K562 (cell line): ENCODE results near the gene LRP10. TPM values are rescaled to one million over a fixed set of nuclear protein-coding genes. Genes with fewer than 3 reads are reported as not detected.
A peak's percentile ranks its signal among the peaks of the same experiment; 100 is the strongest.

Experiments
- CHD4 ChIP-seq: fragments of 200-600 bp; sonication (generic); IDR thresholded peaks from 3 replicates; pipeline ENCODE4 v1.6.1; 2012; ENCODE audit warnings: low read depth, mild to moderate bottlenecking, mixed read lengths, low read length, inconsistent platforms; ENCODE audit not compliant: insufficient read depth, insufficient replicate concordance, poor library complexity, severe bottlenecking
- CSDE1 ChIP-seq, 2 experiments: fragments of 450-650 bp; IDR thresholded peaks; 2 replicates each; pipeline ENCODE4 v1.6.1; 2016; ENCODE audit warnings: mild to moderate bottlenecking in 1 of 2
- E2F3 ChIP-seq: fragments of 250-450 bp; sonication (Bioruptor Pico); IDR thresholded peaks from 2 replicates; pipeline ENCODE4 v1.4.0; 2020; ENCODE audit warnings: mild to moderate bottlenecking
- FIP1L1 ChIP-seq: fragments of 200-400 bp; formaldehyde crosslinking; IDR thresholded peaks from 2 replicates; pipeline ENCODE4 v1.6.1; 2018; ENCODE audit warnings: mild to moderate bottlenecking, low read depth, low read length; ENCODE audit not compliant: poor library complexity, severe bottlenecking
- FUS ChIP-seq: fragments of 200-400 bp; formaldehyde crosslinking; optimal IDR thresholded peaks from 2 replicates; pipeline ENCODE3; 2017; ENCODE audit warnings: low read depth, low read length
- HDAC8 ChIP-seq: fragments of 450-650 bp; IDR thresholded peaks from 2 replicates; pipeline ENCODE4 v1.6.1; 2016; ENCODE audit warnings: mild to moderate bottlenecking, missing genetic modification characterization, moderate library complexity, missing compliant biosample characterization
- NELFE ChIP-seq: IDR thresholded peaks from 2 replicates; pipeline ENCODE4 v1.6.1; 2011; ENCODE audit warnings: mild to moderate bottlenecking; ENCODE audit not compliant: insufficient read depth, insufficient read length
- PHF8 ChIP-seq: fragments of 200-600 bp; sonication (generic); IDR thresholded peaks from 2 replicates; pipeline ENCODE4 v1.6.1; 2012; ENCODE audit warnings: mixed run types, mild to moderate bottlenecking, inconsistent platforms, low read length, moderate library complexity, borderline replicate concordance
- RBFOX2 ChIP-seq: fragments of 200-400 bp; formaldehyde crosslinking; IDR thresholded peaks from 2 replicates; pipeline ENCODE4 v1.6.1; 2017; ENCODE audit warnings: low read depth, mild to moderate bottlenecking, low read length, moderate library complexity
- SIRT6 ChIP-seq: IDR thresholded peaks from one replicate; pipeline ENCODE4 v1.6.1; 2012; ENCODE audit warnings: low read depth, mild to moderate bottlenecking, control low read depth, inconsistent platforms, low read length, moderate library complexity
- SMARCE1 ChIP-seq: fragments of 450-650 bp; IDR thresholded peaks from 2 replicates; pipeline ENCODE4 v1.7.1; 2016; ENCODE audit warnings: mild to moderate bottlenecking
- STAG1 ChIP-seq: sonication (generic); formaldehyde crosslinking; IDR thresholded peaks from 2 replicates; pipeline ENCODE4 v1.5.0; 2020; ENCODE audit warnings: missing genetic modification reagents, borderline replicate concordance
- ZBTB1 ChIP-seq: sonication (generic); formaldehyde crosslinking; IDR thresholded peaks from 2 replicates; pipeline ENCODE4 v1.8.1; 2023; ENCODE audit warnings: missing genetic modification reagents, low read depth, mild to moderate bottlenecking, borderline replicate concordance
- ZNF551 ChIP-seq: fragments of 250-450 bp; sonication (Bioruptor Pico); IDR thresholded peaks from 2 replicates; pipeline ENCODE4 v1.5.0; 2021; ENCODE audit warnings: mild to moderate bottlenecking, moderate library complexity
- ZNF561 ChIP-seq: fragments of 450-650 bp; formaldehyde crosslinking; conservative IDR thresholded peaks from 2 replicates; pipeline ENCODE4 v1.4.0; 2020; ENCODE audit warnings: mild to moderate bottlenecking, moderate library complexity
- ZNF586 ChIP-seq: fragments of 450-650 bp; formaldehyde crosslinking; conservative IDR thresholded peaks from 2 replicates; pipeline ENCODE4 v1.4.0; 2020; ENCODE audit warnings: mild to moderate bottlenecking, moderate library complexity
- ZNF766 ChIP-seq: fragments of 200-800 bp; sonication (Bioruptor generic); conservative IDR thresholded peaks from 2 replicates; pipeline ENCODE4 v1.6.1; 2016; ENCODE audit warnings: missing genetic modification characterization, missing compliant biosample characterization
- polyA plus RNA-seq, 8 experiments: library from polyadenylated mRNA; depleted of rRNA in 4 of 8; stranded (reverse) in 5 of 8; unstranded in 3 of 8; fragments of >200 nt; fragmentation: Nextera tagmentation in 2 of 8; fragmentation: Illumina TruSeq in 1 of 8; extraction: Ambion mirVana in 2 of 8; extraction: Trizol in 1 of 8; gene quantifications; 2 replicates each; pipeline versions ENCODE4 v1.2.1 to v1.2.3, GENCODE V29; 2011 to 2014; ENCODE audit warnings: inconsistent platforms in 1 of 8, missing spikeins in 1 of 8
- total RNA-seq, 7 experiments: library from RNA; depleted of rRNA in 6 of 7; stranded (reverse); fragments of >200 nt in 6 of 7; fragmentation: Illumina TruSeq in 2 of 7; extraction: Trizol in 2 of 7; gene quantifications; 2 replicates each; pipeline versions ENCODE4 v1.2.1 to v1.2.3, GENCODE V29; 2011 to 2021; ENCODE audit warnings: low replicate concordance in 1 of 7
- TF ChIP-seq, protein P1 (sequence below): sonication (generic); formaldehyde crosslinking; IDR thresholded peaks from 2 replicates; pipeline ENCODE4 v1.8.1; 2023; ENCODE audit warnings: missing genetic modification reagents, mild to moderate bottlenecking, borderline replicate concordance
- TF ChIP-seq, protein P2 (sequence below): sonication (generic); formaldehyde crosslinking; IDR thresholded peaks from 2 replicates; pipeline ENCODE4 v1.8.1; 2022; ENCODE audit warnings: missing genetic modification reagents
- TF ChIP-seq, protein P3 (sequence below): sonication (generic); formaldehyde crosslinking; IDR thresholded peaks from 2 replicates; pipeline ENCODE4 v1.8.1; 2023; ENCODE audit warnings: mild to moderate bottlenecking, missing genetic modification reagents

Gene LRP10
- total and polyA plus RNA-seq, 9 of the 15 experiments (the other 6 are each of a cell fraction or from before 2014, with no cell fraction given), result 1.3 to 45.5 (median 10.9) TPM

DNA sequence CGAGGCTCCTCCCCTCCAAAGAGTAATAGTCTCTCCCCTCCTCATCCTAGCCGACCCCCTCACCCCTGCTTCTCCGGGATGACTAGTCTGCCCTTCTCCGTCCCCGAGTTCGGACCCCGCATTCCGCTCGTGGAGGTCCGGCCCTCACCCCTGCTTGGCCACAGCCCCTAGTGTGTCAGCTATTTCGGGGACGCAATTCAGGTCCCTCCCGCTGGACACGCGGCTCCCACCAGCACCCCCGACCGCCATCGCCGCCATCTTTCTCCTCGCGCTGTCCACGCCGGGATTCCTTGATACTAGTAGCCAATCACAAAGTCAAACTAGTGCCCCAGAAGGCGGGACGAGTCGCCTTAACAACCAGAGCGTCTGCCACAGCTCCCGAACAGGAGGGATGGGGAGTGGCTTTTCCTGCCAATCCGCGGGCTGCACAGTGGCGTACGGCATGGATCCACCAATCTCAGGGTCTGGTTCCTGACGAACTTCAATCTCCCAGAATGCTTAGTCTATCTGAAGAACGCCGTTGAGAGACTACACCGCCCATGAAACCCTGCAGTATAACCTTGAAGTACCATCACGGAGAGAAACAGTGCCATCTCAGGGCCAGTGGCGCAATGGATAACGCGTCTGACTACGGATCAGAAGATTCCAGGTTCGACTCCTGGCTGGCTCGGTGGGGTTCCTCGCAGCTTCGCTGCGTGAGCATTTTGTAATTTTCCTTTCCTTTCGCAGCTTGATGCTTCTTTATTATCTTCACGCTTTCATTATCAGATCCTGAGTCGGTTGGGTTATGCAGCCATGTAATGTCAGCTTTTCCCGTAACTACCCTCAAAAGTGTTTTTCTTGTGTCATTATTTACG lies 57.8 kb downstream of the LRP10 start, which contains the start of gene PRMT5 (continued):
- TF ChIP-seq, protein P1, sequence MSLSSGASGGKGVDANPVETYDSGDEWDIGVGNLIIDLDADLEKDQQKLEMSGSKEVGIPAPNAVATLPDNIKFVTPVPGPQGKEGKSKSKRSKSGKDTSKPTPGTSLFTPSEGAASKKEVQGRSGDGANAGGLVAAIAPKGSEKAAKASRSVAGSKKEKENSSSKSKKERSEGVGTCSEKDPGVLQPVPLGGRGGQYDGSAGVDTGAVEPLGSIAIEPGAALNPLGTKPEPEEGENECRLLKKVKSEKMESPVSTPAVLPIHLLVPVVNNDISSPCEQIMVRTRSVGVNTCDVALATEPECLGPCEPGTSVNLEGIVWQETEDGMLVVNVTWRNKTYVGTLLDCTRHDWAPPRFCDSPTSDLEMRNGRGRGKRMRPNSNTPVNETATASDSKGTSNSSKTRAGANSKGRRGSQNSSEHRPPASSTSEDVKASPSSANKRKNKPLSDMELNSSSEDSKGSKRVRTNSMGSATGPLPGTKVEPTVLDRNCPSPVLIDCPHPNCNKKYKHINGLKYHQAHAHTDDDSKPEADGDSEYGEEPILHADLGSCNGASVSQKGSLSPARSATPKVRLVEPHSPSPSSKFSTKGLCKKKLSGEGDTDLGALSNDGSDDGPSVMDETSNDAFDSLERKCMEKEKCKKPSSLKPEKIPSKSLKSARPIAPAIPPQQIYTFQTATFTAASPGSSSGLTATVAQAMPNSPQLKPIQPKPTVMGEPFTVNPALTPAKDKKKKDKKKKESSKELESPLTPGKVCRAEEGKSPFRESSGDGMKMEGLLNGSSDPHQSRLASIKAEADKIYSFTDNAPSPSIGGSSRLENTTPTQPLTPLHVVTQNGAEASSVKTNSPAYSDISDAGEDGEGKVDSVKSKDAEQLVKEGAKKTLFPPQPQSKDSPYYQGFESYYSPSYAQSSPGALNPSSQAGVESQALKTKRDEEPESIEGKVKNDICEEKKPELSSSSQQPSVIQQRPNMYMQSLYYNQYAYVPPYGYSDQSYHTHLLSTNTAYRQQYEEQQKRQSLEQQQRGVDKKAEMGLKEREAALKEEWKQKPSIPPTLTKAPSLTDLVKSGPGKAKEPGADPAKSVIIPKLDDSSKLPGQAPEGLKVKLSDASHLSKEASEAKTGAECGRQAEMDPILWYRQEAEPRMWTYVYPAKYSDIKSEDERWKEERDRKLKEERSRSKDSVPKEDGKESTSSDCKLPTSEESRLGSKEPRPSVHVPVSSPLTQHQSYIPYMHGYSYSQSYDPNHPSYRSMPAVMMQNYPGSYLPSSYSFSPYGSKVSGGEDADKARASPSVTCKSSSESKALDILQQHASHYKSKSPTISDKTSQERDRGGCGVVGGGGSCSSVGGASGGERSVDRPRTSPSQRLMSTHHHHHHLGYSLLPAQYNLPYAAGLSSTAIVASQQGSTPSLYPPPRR (CRISPR knock-in tag), result no peak; the same call in 1 of the 2 replicates
- no peak for TF ChIP-seq ZNF586
- TF ChIP-seq E2F3, result peak; percentile 61; the same call in 1 of the 2 replicates
- TF ChIP-seq ZNF766 (CRISPR knock-in tag), result 0 out of 2 replicates have a peak, but pooled peaks have one; percentile 41
- no peak for TF ChIP-seq SIRT6
- TF ChIP-seq HDAC8 (tag), result no peak
- TF ChIP-seq RBFOX2, result peak; percentile 99
- no peak; the same call in 1 of the 2 replicates for TF ChIP-seq ZNF561 (CRISPR knock-in tag)
- TF ChIP-seq ZBTB1, result no peak
- no peak for TF ChIP-seq FIP1L1
- TF ChIP-seq FUS, result no peak
- no peak for TF ChIP-seq NELFE
- TF ChIP-seq, protein P2, sequence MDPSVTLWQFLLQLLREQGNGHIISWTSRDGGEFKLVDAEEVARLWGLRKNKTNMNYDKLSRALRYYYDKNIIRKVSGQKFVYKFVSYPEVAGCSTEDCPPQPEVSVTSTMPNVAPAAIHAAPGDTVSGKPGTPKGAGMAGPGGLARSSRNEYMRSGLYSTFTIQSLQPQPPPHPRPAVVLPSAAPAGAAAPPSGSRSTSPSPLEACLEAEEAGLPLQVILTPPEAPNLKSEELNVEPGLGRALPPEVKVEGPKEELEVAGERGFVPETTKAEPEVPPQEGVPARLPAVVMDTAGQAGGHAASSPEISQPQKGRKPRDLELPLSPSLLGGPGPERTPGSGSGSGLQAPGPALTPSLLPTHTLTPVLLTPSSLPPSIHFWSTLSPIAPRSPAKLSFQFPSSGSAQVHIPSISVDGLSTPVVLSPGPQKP (CRISPR knock-in tag), result no peak
- no peak for TF ChIP-seq STAG1 (CRISPR knock-in tag)
- TF ChIP-seq, protein P3, sequence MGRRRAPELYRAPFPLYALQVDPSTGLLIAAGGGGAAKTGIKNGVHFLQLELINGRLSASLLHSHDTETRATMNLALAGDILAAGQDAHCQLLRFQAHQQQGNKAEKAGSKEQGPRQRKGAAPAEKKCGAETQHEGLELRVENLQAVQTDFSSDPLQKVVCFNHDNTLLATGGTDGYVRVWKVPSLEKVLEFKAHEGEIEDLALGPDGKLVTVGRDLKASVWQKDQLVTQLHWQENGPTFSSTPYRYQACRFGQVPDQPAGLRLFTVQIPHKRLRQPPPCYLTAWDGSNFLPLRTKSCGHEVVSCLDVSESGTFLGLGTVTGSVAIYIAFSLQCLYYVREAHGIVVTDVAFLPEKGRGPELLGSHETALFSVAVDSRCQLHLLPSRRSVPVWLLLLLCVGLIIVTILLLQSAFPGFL (CRISPR knock-in tag), result no peak
- no peak for TF ChIP-seq CHD4
- TF ChIP-seq PHF8, result peak; percentile 99
- no peak for TF ChIP-seq ZNF551 (CRISPR knock-in tag)
- 0 out of 2 replicates have a peak, but pooled peaks have one; percentile 32 for TF ChIP-seq SMARCE1
- peak in 1 of 2 experiments; percentile 85; a peak in 2 of 4 replicates for TF ChIP-seq CSDE1 (IDR thresholded peaks at IDR 0.05)
